GM18520 (cell line): ENCODE data around the gene RNF208.
"Not testable (repeated sequence)": the region's sequence is repeated elsewhere in the genome, so short reads cannot be mapped to it uniquely, and the experiment has no call there.

Experiments used
- ATAC-seq: cut with Tn5 transposase; IDR thresholded peaks from one replicate; pipeline ENCODE4 v1.9.1; 2021; ENCODE audit not compliant: unreplicated experiment

The RNF208 gene

GRCh38 chr9:137222190-137223077 lies at the start of gene RNF208:
TSS of gene RNF208 (minus strand) at chr9:137222240. CDS start at chr9:137221212, 1,028 bp downstream.
- ATAC-seq: no peak

GRCh38 chr9:137271696-137272076 lies 49.6 kb upstream of the RNF208 start:
- ATAC-seq: no peak

GRCh38 chr9:137270929-137271695 lies 49.1 kb upstream of the RNF208 start:
- ATAC-seq: no peak

- no peak for ATAC-seq
These were observed 47.3 kb upstream of the RNF208 start for GRCh38 chr9:137269231-137269772.

- no peak for ATAC-seq
These were observed 46.6 kb upstream of the RNF208 start for GRCh38 chr9:137268538-137269201.

- no peak for ATAC-seq
These were observed 45.9 kb upstream of the RNF208 start for GRCh38 chr9:137267933-137268355.

- no peak for ATAC-seq
These were observed 44.8 kb upstream of the RNF208 start for GRCh38 chr9:137266585-137267453.

GRCh38 chr9:137266162-137266527 lies 44.1 kb upstream of the RNF208 start:
- no peak for ATAC-seq

- ATAC-seq: no peak
These were observed 43.6 kb upstream of the RNF208 start for GRCh38 chr9:137265496-137266161.

GRCh38 chr9:137264067-137264466 lies 42.0 kb upstream of the RNF208 start:
- ATAC-seq: no peak

GRCh38 chr9:137263506-137263905 lies 41.5 kb upstream of the RNF208 start:
- ATAC-seq: no peak

GRCh38 chr9:137262909-137263285 lies 40.9 kb upstream of the RNF208 start:
- no peak for ATAC-seq

- not testable (repeated sequence) for ATAC-seq
These were observed 40.3 kb upstream of the RNF208 start for GRCh38 chr9:137262173-137262908.

GRCh38 chr9:137256856-137257255 lies 34.8 kb upstream of the RNF208 start:
- no peak for ATAC-seq

GRCh38 chr9:137256362-137256761 lies 34.3 kb upstream of the RNF208 start:
- ATAC-seq: no peak

GRCh38 chr9:137255448-137256114 lies 33.5 kb upstream of the RNF208 start:
- no peak for ATAC-seq

GRCh38 chr9:137254624-137255447 lies 32.8 kb upstream of the RNF208 start, which contains the start of gene NELFB:
TSS of gene NELFB (plus strand) at chr9:137255327.
- ATAC-seq: peak; percentile 69
